B cell (primary cell): ENCODE measurements around the gene SLC19A2. TPM values are rescaled to one million over a fixed set of nuclear protein-coding genes. Genes with fewer than 3 reads are reported as not detected.

Experiments
- ATAC-seq: fragments of 200-7000 bp; cut with Tn5 transposase; one replicate; pipeline ENCODE4 v1.10.0; 2021; ENCODE audit warnings: low read depth, mild to moderate bottlenecking, moderate number of reproducible peaks, moderate library complexity
- CTCF ChIA-PET: fragments of 350-600 bp; sonication (Branson Sonifier 250); formaldehyde crosslinking; loops from one replicate; lab custom pipeline; 2021; ENCODE audit warnings: antibody characterized with exemption, inconsistent platforms; lab: Charles Lee
- POLR2A ChIA-PET: fragments of 350-600 bp; sonication (Branson Sonifier 250); formaldehyde crosslinking; loops from one replicate; lab custom pipeline; 2021; ENCODE audit warnings: antibody characterized with exemption; lab: Charles Lee
- DNase-seq: peaks from one replicate; pipeline ENCODE4 v3.0.0; 2013
- H2AFZ ChIP-seq: 2 replicates; pipeline ENCODE4 v1.6.1; 2012; ENCODE audit warnings: mild to moderate bottlenecking, low read depth, low read length; ENCODE audit not compliant: insufficient read depth, poor library complexity, severe bottlenecking
- H3K27ac ChIP-seq, 2 donors: 1 replicate in 1 of 2; 2 replicates in 1 of 2; pipeline ENCODE4 v1.5.1; 2012 to 2013; ENCODE audit warnings: low read length in 2 of 2, mild to moderate bottlenecking in 2 of 2, moderate library complexity in 1 of 2
- H3K27me3 ChIP-seq, 4 experiments: fragments of 200-600 bp in 1 of 4; sonication (generic) in 1 of 4; replicated peaks in 1 of 4; 1 replicate in 2 of 4; 2 replicates in 2 of 4; pipeline versions ENCODE4 v1.6.1 to v1.7.0; 2013 to 2016; ENCODE audit warnings: low read length in 3 of 4, mild to moderate bottlenecking in 2 of 4, mixed read lengths in 1 of 4, moderate library complexity in 1 of 4; ENCODE audit not compliant: insufficient read depth in 4 of 4, control insufficient read depth in 3 of 4; ENCODE audit errors: control extremely low read depth in 1 of 4
- H3K36me3 ChIP-seq, 2 experiments: replicated peaks in 1 of 2; 1 replicate in 1 of 2; 2 replicates in 1 of 2; pipeline versions ENCODE4 v1.6.1 to v1.7.1; 2013; ENCODE audit warnings: low read length in 1 of 2; ENCODE audit not compliant: insufficient read depth in 2 of 2, control insufficient read depth in 1 of 2; ENCODE audit errors: control extremely low read depth in 1 of 2, extremely low read depth in 1 of 2
- H3K4me1 ChIP-seq, 2 donors: fragments of 200-600 bp in 1 of 2; sonication (generic) in 1 of 2; 1 replicate in 1 of 2; 2 replicates in 1 of 2; pipeline versions ENCODE4 v1.5.1 to v1.6.1; 2013 to 2017; ENCODE audit warnings: low read length in 2 of 2; ENCODE audit not compliant: control insufficient read depth in 2 of 2, insufficient read depth in 2 of 2
- H3K4me2 ChIP-seq: replicated peaks from 2 replicates; pipeline ENCODE3; 2012; ENCODE audit warnings: mild to moderate bottlenecking, low read depth, low read length; ENCODE audit not compliant: poor library complexity, severe bottlenecking
- H3K4me3 ChIP-seq, 5 experiments: fragments of 200-600 bp in 1 of 5; sonication (generic) in 1 of 5; 1 replicate in 3 of 5; 2 replicates in 2 of 5; pipeline versions ENCODE4 v1.5.1 to v1.7.0; 2011 to 2016; ENCODE audit warnings: low read length in 4 of 5, mild to moderate bottlenecking in 4 of 5, low read depth in 2 of 5, control low read depth in 1 of 5, moderate library complexity in 1 of 5; ENCODE audit not compliant: insufficient read depth in 1 of 5; ENCODE audit errors: control extremely low read depth in 1 of 5, extremely low read depth in 1 of 5
- H3K79me2 ChIP-seq: fragments of 200-600 bp; sonication (generic); one replicate; pipeline ENCODE4 v1.6.0; 2016; ENCODE audit warnings: low read length; ENCODE audit not compliant: control insufficient read depth, insufficient read depth
- H3K9ac ChIP-seq: fragments of 200-600 bp; sonication (generic); 2 replicates; pipeline ENCODE4 v1.6.1; 2017; ENCODE audit warnings: mild to moderate bottlenecking, low read length, moderate library complexity
- H3K9me3 ChIP-seq, 3 donors: one replicate each; pipeline versions ENCODE4 v1.6.1 to v1.7.1; 2013; ENCODE audit warnings: low read length in 2 of 3; ENCODE audit not compliant: control insufficient read depth in 2 of 3, insufficient read depth in 1 of 3; ENCODE audit errors: control extremely low read depth in 1 of 3
- H4K20me1 ChIP-seq: 2 replicates; pipeline ENCODE4 v1.6.0; 2012; ENCODE audit warnings: mild to moderate bottlenecking, low read length; ENCODE audit not compliant: insufficient read depth, control insufficient read depth, poor library complexity, severe bottlenecking
- H3K27ac Mint-ChIP-seq: one replicate; pipeline ENCODE4 v1.8.0; 2021; ENCODE audit warnings: mixed read lengths
- H3K27me3 Mint-ChIP-seq: one replicate; pipeline ENCODE4 v1.8.0; 2021; ENCODE audit warnings: mixed read lengths
- H3K4me1 Mint-ChIP-seq: one replicate; pipeline ENCODE4 v1.8.0; 2021; ENCODE audit warnings: mixed read lengths
- H3K4me3 Mint-ChIP-seq: one replicate; pipeline ENCODE4 v1.8.0; 2021; ENCODE audit warnings: mixed read lengths
- H3K9me3 Mint-ChIP-seq: one replicate; pipeline ENCODE4 v1.8.0; 2022; ENCODE audit warnings: mixed read lengths; ENCODE audit not compliant: insufficient read depth
- CTCF ChIP-seq: fragments of 200-600 bp; IDR thresholded peaks from one replicate; pipeline ENCODE4 v1.8.0; 2022; ENCODE audit warnings: antibody characterized with exemption, mild to moderate bottlenecking
- EZH2 ChIP-seq: IDR thresholded peaks from 2 replicates; pipeline ENCODE4 v1.6.1; 2012; ENCODE audit warnings: borderline replicate concordance, low read depth, mild to moderate bottlenecking, moderate library complexity, low read length; ENCODE audit not compliant: insufficient read depth, poor library complexity, severe bottlenecking
- WGBS: methylation state at CpG from one replicate; pipeline ENCODE4 v1.1.5; 2013; ENCODE audit warnings: missing lambda C conversion rate; ENCODE audit not compliant: insufficient coverage; 5-methylcytosine and 5-hydroxymethylcytosine counted together
- intact Hi-C: fragments of 100-400 bp; cut with micrococcal nuclease; formaldehyde crosslinking; loops from one replicate; pipeline ENCODE4 v1.10.0; 2022
- polyA plus RNA-seq: library from polyadenylated mRNA; depleted of rRNA; stranded (reverse); fragments of >200 nt; gene quantifications from 2 replicates; pipeline ENCODE4 v1.2.3, GENCODE V29; 2012
- total RNA-seq, 2 donors: library from RNA; stranded (reverse); fragments of 120-200 nt in 1 of 2; gene quantifications; 1 replicate in 1 of 2; 2 replicates in 1 of 2; pipeline versions ENCODE4 v1.2.3 to v1.2.4, GENCODE V29; 2013 to 2022

The SLC19A2 gene
- total and polyA plus RNA-seq, 2 donors (not counting 1 experiment from before 2014, with no cell fraction given): 1.5 to 3.9 TPM

DNA sequence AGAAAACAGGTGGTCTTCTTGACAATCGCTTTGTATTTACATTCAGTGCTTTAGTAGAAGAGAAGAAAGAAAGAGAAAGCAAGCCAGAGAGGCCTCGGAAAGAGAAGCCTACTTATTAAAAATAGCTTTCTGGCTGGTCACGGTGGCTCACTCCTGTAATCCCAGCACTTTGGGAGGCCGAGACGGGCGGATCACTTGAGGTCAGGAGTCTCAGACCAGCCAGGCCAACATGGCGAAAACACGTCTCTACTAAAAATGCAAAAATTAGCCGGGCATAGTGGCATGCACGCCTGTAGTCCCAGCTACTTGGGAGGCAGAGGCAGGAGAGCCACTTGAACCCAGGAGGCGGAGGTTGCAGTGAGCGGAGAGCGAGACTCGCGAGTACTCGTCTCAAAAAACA lies 1.8 kb upstream of the SLC19A2 start:
- H3K27me3 ChIP-seq: peaks cover 0 to 3% (median 0%) of the 10 kb centered on the region in 4 experiments
- H3K79me2 ChIP-seq: peaks cover 11% of the 10 kb centered on the region
- Mint-ChIP-seq H3K4me3 (no peak overlapping the region), H3K4me1 (peaks cover 28% of the 10 kb centered on the region), H3K27ac (no peak overlapping the region), H3K9me3 (no peaks in the 10 kb centered on the region), H3K27me3 (peaks cover 4% of the 10 kb centered on the region)
- H3K4me2 ChIP-seq: no peak overlapping the region
- no peak overlapping the region for H3K27ac ChIP-seq
- ChIA-PET POLR2A (no interaction called here), CTCF (interaction anchor here (2.2 kb wide), 1 partner anchor 60 kb away, joined by 12 read pairs; no protein-coding TSS in a partner anchor)
- H3K4me1 ChIP-seq: peaks cover 16 to 18% of the 10 kb centered on the region in 2 donors
- no peaks in the 10 kb centered on the region for H3K9me3 ChIP-seq
- H4K20me1 ChIP-seq: no peaks in the 10 kb centered on the region
- H3K36me3 ChIP-seq: no peaks in the 10 kb centered on the region
- H2AFZ ChIP-seq: no peak overlapping the region
- no peak overlapping the region for H3K4me3 ChIP-seq
- H3K9ac ChIP-seq: no peak overlapping the region
- no peak for TF ChIP-seq CTCF
- TF ChIP-seq EZH2: no peak
- no peak for ATAC-seq
- intact Hi-C loops: loop anchor here (2.0 to 5.0 kb wide), 6 partner anchors 225 to 2000 kb away; partner anchors contain the start of genes ATP1B1, GORAB, KIFAP3 and PRRC2C
- WGBS: 97% methylated on average over 11 of the region's 16 CpGs
- DNase-seq: no peak

DNA sequence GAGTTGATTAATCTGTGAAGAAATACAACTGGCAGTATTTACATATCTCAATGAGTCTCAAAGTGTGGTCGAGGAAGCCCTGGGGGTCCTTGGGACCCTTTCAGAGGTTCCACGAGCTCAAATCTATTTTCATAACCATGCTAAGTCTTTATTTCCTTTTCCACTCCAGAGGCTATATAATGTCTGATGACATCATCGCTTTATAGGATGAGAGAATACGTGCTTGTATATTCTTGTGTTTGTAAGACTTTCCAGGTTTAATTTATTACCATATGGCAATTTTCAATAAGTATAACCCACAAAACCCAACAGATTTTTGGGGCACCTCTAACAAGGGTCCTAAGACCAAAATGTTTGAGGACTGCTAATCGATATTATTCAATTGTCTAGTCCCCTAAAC lies 1.4 kb upstream of the SLC19A2 start:
- no peaks in the 10 kb centered on the region for H3K9me3 Mint-ChIP-seq
- intact Hi-C loops: loop anchor here (2.0 to 5.0 kb wide), 6 partner anchors 226 to 2000 kb away; partner anchors contain the start of genes ATP1B1, GORAB, KIFAP3 and PRRC2C
- Histone ChIP-seq H3K4me3 (no peak overlapping the region), H3K4me2 (no peak overlapping the region), H3K27ac (no peak overlapping the region), H3K4me1 (peaks cover 16 to 18% of the 10 kb centered on the region in 2 donors), H3K79me2 (peaks cover 11% of the 10 kb centered on the region), H3K27me3 (peaks cover 0 to 3% (median 0%) of the 10 kb centered on the region in 4 experiments), H2AFZ (peak overlapping the region; percentile 88), H3K9ac (no peak overlapping the region), H4K20me1 (no peaks in the 10 kb centered on the region), H3K9me3 (no peaks in the 10 kb centered on the region), H3K36me3 (no peaks in the 10 kb centered on the region)
- no peak overlapping the region for H3K27ac Mint-ChIP-seq
- DNase-seq: no peak
- ATAC-seq: no peak
- H3K4me3 Mint-ChIP-seq: peak overlapping the region; percentile 94
- TF ChIP-seq EZH2 (no peak), CTCF (no peak)
- peaks cover 4% of the 10 kb centered on the region for H3K27me3 Mint-ChIP-seq
- H3K4me1 Mint-ChIP-seq: peaks cover 28% of the 10 kb centered on the region
- WGBS: 83% methylated on average over 1 of the region's 5 CpGs
- POLR2A ChIA-PET: no interaction called here
- CTCF ChIA-PET: interaction anchor here (2.2 kb wide), 1 partner anchor 61 kb away, joined by 12 read pairs; no protein-coding TSS in a partner anchor
